Cardiac septum (tissue), 1 donor: ENCODE data around the gene ETNK1. TPM values are rescaled to one million over a fixed set of nuclear protein-coding genes. Genes with fewer than 3 reads are reported as not detected.
"Not testable (repeated sequence)": the region's sequence is repeated elsewhere in the genome, so short reads cannot be mapped to it uniquely, and the experiment has no call there.

ENCODE experiments used
- DNase-seq: peaks from one replicate; pipeline ENCODE4 v3.0.0-alpha.2; 2020; ENCODE audit warnings: low spot score
- intact Hi-C: fragments of 100-400 bp; cut with DNase I; formaldehyde crosslinking; loops from one replicate; pipeline ENCODE4 v1.14.0; 2022
- long read RNA-seq: library from polyadenylated mRNA; unstranded; transcript quantifications from one replicate; pipeline ENCODE4 v2.0.0, GENCODE V29; 2021
- total RNA-seq: library from RNA; stranded (reverse); fragmentation: NEBNext Ultra II Directional; extraction: Animal tissue kit (Norgen Biotek cat#: 25700); gene quantifications from one replicate; pipeline ENCODE4 v1.2.1, GENCODE V29; 2021
- donor health status: DM: no; HTN: no; CAD: no.

Gene ETNK1
- total RNA-seq: 20.6 TPM
- long read RNA-seq, full-length matches to known transcripts: 6 of 8 reads
- long read RNA-seq, partial matches to known transcripts: 1 of 8 reads
- long read RNA-seq, other reads (novel, unspliced or antisense): 1 of 8 reads

DNA sequence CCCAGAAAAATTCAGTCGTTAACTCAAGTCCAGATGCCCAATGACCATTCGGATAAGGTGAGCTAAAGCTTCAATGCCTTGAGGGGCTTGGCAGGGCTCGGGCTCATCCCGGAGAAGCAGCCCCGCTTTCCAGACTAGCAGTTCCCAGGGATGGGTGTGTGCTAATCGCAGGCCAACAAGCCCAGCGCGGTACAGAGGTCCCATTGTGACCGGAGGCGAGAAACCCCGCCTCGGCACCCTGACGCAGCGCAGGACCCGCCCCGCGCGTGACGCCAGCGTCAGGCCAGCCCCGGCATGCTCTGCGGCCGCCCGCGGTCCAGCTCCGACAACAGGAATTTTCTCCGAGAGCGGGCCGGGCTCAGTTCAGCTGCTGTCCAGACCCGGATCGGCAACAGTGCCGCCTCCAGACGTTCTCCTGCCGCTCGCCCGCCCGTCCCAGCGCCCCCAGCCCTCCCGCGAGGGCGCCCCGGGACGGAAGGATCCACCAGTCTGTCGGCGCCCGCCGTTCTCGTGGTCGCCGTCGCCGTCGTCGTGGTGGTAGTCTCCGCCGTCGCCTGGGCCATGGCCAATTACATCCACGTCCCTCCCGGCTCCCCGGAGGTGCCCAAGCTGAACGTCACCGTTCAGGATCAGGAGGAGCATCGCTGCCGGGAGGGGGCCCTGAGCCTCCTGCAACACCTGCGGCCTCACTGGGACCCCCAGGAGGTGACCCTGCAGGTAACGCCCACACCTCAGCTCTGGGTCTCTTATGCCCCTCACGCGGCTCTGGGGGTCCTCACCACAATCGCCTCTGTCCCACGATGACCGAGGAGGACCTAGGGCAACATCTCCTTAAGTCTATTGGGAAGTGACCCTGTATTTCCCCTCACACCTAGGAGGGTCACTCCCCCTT is at the start of gene ETNK1:
TSS of gene ETNK1 (plus strand) at position 302 of the 892 bp plus-strand sequence. CDS start at position 562, 260 bp downstream.
- intact Hi-C loops: loop anchor here (1.0 kb wide), 1 partner anchor 81 kb away; the partner anchor contains the start of gene C2CD5
- peak; percentile 97 for DNase-seq

DNA sequence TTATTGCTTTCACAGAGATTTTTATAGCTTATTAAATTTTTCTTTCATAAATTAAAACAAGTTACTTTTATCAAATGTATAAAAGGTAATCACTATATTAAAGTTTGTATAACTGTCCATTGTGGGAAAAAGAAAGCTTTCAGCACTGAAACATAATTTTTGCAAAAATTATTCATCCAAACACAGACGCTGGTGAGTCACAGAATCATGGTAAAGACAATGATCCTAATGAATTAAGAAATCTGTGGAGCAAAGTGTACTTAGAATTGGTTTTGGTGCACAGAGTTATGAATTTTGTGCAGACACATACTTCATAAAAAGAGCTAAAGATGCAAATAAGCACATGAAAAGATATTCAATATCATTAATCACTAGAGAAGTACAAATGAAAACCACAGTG is 48.9 kb upstream of the ETNK1 start:
- DNase-seq: no peak
- intact Hi-C loops: no loop called here

DNA sequence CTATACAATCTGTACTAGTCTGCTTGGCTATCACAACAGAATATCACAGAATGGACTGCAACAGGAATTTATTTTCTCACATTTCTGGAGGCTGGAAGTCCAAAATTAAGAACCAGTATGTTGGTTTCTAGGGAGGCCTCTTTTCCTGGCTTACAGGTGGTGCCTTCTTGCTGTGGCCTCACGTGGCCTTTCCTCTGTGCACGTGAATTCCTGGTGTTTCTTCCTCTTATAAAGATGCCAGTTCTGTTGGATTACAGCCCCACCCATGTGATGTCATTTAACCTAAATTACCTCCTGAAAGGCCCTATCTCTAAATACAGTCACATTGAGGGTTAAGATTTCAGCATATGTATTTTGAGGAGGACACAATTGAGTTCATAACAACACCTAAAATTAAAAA is 48.5 kb upstream of the ETNK1 start:
- intact Hi-C loops: no loop called here
- DNase-seq: no peak

DNA sequence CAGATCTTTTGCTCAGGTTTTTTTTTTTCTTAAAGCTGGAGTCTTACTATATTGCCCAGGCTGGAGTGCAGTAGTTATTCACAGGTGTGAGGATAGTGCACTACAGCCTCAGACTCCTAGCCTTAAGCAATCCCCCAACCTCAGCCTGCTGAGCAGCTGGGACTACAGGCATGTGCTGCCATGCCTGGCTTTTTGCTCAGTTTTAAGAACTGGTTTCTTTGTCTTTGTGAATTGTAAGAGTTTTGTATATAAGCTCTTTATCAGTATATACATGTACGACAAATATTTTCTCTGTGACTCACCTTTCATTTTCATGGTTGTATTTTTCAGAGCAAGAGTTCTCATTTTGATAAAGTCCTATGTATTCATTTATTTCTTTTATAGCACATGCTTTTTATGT is 47.3 kb upstream of the ETNK1 start:
- DNase-seq: no peak
- intact Hi-C loops: no loop called here

- intact Hi-C loops: no loop called here
- DNase-seq: no peak
Observed at GRCh38 chr12:22578328-22578727, 46.6 kb upstream of the ETNK1 start.

- DNase-seq: no peak
- intact Hi-C loops: no loop called here
Observed at GRCh38 chr12:22588817-22589216, 36.2 kb upstream of the ETNK1 start.

- no peak for DNase-seq
- intact Hi-C loops: no loop called here
Observed at GRCh38 chr12:22593864-22594263, 31.1 kb upstream of the ETNK1 start.

DNA sequence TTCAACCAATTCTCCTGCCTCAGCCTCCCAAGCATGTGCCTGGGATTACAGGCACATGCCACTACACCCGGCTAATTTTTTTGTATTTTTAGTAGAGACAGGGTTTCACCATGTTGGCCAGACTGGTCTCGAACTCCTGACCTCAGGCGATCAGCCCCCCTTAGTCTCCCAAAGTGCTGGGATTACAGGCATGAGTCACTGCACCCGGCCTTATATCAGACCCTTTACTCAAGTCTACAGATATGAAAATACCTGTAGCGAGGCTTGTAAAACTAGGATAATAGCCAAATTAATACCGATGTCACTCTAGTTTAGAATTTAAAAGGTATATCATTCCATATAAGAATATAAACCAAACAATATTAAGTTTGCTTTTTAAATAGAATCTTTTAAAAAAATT is 27.4 kb upstream of the ETNK1 start:
- intact Hi-C loops, DNase-seq: not testable (repeated sequence)

DNA sequence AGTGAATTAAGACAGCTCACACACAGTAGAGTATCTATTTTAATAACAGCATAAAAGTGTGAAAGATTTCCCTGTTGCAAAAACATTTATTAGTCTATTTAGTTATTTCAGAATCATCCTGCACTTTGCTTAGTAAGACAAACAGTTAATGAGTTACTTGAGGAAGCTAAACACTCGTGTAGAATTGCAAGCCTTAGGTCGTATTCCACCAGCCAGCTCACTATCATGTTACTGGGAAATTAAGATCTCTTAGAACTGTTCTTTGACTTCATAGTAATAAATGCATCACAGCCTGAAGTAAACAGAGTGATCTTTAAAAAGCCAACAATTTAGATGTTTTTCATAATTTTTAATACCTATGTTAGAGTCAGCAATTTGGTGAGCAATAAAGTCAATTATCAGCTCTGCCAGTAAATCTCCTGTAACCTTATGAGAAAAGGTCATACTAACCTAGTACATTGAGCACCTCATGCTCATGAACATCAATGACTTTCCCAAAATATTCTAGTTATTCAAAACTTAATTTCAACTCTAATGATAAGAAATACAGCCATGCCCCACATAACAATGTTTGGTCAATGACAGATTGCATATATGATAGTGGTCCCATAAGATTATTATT is 26.7 kb upstream of the ETNK1 start:
- no peak for DNase-seq
- intact Hi-C loops: no loop called here

DNA sequence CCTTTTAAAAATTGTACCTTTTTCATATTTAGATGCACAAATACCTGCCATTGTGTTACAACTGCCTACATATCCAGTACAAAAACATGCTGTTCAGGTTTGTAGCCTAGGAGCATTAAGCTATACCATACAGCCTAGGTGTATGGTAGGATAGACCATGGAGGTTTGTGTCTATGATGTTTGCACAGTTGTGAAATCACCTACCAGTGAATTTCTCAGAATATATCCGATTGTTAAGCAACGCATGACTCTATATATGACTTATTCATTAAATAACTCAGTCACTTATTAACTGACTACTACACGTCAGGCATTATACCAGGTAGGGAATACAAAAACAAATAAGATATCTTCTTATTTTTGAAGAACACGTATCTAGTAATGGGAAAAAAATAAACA is 26.2 kb upstream of the ETNK1 start:
- no peak for DNase-seq
- intact Hi-C loops: no loop called here

DNA sequence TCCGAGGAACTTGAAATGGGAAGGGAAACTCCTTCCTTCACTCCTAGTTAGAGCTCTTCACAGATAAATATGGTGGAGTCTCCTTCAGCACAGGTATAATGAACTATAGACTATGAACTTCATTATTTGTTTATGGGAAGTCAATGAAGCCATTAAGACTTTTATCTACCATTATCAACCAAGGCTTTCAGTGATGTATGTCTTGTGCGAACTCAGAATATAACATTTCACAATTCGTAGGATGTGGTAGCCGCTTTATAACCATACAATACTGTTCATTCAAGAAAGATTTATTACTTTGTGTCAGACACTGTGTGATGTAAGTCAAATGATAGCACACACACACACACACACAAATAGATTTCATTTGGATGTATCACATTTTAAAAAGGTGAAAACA is 24.8 kb upstream of the ETNK1 start:
- DNase-seq: no peak
- intact Hi-C loops: no loop called here

DNA sequence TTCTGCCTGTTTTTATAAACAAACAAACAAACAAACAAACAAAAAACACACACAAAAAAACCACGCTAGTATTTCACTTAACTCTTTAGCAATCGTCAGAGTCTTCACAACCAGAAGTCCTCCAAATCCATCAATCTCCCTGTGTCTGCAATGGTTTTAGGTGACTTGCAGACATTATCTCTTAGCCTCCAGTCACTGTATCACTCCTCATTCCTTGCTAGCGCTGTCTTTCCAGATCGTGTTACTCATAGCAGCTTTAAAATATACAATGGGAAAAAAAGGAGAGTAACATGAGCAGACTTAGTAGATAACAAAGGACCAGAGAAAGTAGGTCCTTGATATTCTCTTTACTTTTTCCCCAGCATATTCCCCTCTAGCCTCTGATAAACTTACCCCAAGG is 15.5 kb upstream of the ETNK1 start:
- intact Hi-C loops: no loop called here
- DNase-seq: no peak

GRCh38 chr12:22610131-22610530 is 14.8 kb upstream of the ETNK1 start:
- intact Hi-C loops: no loop called here
- no peak for DNase-seq

GRCh38 chr12:22612822-22613221 is 12.1 kb upstream of the ETNK1 start:
- intact Hi-C loops, DNase-seq: not testable (repeated sequence)

DNA sequence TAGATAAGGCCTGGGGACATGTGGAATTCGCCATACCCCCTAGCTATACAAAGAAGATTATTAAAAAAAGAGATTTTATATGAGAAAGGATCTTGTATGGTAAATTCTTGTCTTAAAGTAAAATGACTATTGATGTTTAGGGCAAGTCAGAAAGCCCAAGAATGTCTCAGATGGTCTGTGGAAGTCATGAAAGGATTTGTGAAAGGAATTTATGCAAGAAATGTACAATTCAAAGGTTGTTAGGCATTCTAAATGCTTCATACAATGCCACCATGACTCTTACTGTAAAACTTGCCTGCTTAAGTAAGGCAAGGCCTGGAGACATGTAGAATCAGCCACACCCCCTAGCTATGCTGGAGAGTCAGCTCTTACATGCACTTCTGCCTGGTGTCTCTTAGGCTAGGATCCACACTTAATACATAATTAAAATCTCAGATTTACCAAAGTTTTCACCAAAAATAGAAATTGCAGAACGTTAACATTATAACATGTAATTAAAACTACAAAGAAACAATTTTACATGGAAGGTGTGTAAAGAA is 8.9 kb upstream of the ETNK1 start:
- intact Hi-C loops: no loop called here
- no peak for DNase-seq

GRCh38 chr12:22617630-22618029 is 7.3 kb upstream of the ETNK1 start:
- intact Hi-C loops: no loop called here
- no peak for DNase-seq

GRCh38 chr12:22624548-22624869 is 462 bp upstream of the ETNK1 start:
- no peak for DNase-seq
- intact Hi-C loops: no loop called here

GRCh38 chr12:22625762-22626294 is 857 bp downstream of the ETNK1 start:
- intact Hi-C loops: loop anchor here (1.0 kb wide), 1 partner anchor 82 kb away; the partner anchor contains the start of gene C2CD5
- DNase-seq: peak; percentile 72

GRCh38 chr12:22626406-22626805 is 1.4 kb downstream of the ETNK1 start:
- no peak for DNase-seq
- intact Hi-C loops: no loop called here

GRCh38 chr12:22627371-22627770 is 2.4 kb downstream of the ETNK1 start:
- no peak for DNase-seq
- intact Hi-C loops: no loop called here
